Measurements from ENCODE around the gene LMBRD2. TPM values are rescaled to one million over a fixed set of nuclear protein-coding genes. Genes with fewer than 3 reads are reported as not detected.
"Not testable (repeated sequence)": the region's sequence is repeated elsewhere in the genome, so short reads cannot be mapped to it uniquely, and the experiment has no call there.

Gene LMBRD2
- total RNA-seq, 1 experiment from 2014 or later, result 15.2 TPM

DNA sequence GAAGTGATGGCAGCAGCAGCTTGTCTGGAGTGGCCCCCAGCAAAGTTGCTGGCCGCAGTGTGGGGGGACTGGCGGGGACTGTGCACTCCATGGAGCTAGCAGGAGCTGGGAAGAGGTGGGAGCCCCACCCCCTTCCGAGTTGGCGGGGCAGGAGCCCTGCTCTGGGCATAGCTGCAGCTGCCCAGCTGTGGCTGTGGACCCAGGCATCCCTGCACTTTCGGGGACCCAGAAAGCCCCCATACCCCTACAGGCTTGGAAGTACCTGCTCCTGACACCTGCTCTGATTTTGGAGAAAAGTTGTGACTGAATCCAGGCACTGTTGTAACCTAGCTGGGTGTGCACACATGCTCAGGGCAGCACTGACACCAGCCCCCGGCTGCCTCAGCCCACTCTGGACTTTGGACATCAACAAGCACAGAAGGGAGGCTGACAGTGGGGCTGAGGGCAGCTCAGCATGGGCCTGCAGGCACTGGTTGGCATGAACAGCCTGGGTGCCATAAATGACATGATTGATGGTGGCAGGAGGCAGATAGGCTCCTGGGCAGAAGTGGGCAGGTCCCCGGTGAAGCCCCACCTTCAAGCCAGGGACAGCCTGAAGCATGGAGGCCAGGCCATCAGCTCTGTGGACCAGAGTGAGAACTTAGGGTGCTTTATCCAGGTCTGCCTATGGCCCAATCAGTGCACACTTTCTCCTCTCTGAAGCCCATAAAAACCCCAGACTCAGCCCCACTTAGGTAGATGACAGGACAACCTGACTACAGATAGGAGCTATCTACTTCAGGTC is 12.6 kb downstream of the LMBRD2 start:
- POLR2A ChIA-PET, result no interaction called here
- Histone ChIP-seq H3K4me1 (no peaks in the 10 kb centered on the region), H3K36me3 (ENCODE audit: control insufficient read depth, insufficient read depth, low read length) (no peaks in the 10 kb centered on the region; the same call in 1 of the 2 replicates), H3K27me3 (replicated peaks; ENCODE audit: control insufficient read depth, insufficient read depth, low read length) (no peaks in the 10 kb centered on the region), H3K4me3 (ENCODE audit: low read depth, low read length) (no peak overlapping the region), H3K9me3 (no peaks in the 10 kb centered on the region)
- DNase-seq, result no peak
- intact Hi-C loops (cut with micrococcal nuclease; ENCODE audit: unreplicated experiment), result no loop called here
- Mint-ChIP-seq H3K9me3 (ENCODE audit: unreplicated experiment) (no peaks in the 10 kb centered on the region), H3K36me3 (ENCODE audit: insufficient read depth, unreplicated experiment) (peaks cover 16% of the 10 kb centered on the region), H3K27me3 (ENCODE audit: insufficient read depth, unreplicated experiment) (no peaks in the 10 kb centered on the region), H3K4me1 (ENCODE audit: low read depth, unreplicated experiment) (no peaks in the 10 kb centered on the region), H3K4me3 (ENCODE audit: unreplicated experiment) (no peak overlapping the region), H3K27ac (ENCODE audit: unreplicated experiment) (no peak overlapping the region)
- CTCF ChIA-PET, result no interaction called here
- TF ChIP-seq, protein P1, sequence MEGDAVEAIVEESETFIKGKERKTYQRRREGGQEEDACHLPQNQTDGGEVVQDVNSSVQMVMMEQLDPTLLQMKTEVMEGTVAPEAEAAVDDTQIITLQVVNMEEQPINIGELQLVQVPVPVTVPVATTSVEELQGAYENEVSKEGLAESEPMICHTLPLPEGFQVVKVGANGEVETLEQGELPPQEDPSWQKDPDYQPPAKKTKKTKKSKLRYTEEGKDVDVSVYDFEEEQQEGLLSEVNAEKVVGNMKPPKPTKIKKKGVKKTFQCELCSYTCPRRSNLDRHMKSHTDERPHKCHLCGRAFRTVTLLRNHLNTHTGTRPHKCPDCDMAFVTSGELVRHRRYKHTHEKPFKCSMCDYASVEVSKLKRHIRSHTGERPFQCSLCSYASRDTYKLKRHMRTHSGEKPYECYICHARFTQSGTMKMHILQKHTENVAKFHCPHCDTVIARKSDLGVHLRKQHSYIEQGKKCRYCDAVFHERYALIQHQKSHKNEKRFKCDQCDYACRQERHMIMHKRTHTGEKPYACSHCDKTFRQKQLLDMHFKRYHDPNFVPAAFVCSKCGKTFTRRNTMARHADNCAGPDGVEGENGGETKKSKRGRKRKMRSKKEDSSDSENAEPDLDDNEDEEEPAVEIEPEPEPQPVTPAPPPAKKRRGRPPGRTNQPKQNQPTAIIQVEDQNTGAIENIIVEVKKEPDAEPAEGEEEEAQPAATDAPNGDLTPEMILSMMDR (IDR thresholded peaks at IDR 0.05; ENCODE audit: insufficient read depth in 1 of 2, low read depth in 1 of 2, low read length in 1 of 2, severe bottlenecking in 1 of 2, unreplicated experiment in 1 of 2), result no peak
- BruUV-seq (replicated peaks), result no TSS peak

DNA sequence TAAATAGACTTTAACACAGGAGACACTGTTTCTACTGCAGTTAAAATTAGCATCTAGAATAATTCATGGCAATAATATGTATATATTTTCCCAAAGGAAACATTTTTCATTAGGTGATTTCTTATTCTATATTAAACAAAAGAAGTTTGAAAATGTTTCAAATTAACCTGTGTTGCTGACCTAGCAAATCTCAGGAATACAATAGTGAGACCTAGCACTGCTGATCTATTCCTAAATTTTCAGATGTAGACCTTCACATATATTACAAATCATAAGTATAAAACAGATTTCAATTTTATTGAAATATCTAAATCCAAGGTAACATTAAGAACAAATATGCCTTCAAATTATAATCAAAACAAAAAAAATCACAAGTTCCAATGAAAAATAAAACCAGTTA is 15.1 kb downstream of the LMBRD2 start:
- CTCF ChIA-PET, result no interaction called here
- H3K4me3 ChIP-seq (ENCODE audit: low read depth, low read length), result no peak overlapping the region
- no peaks in the 10 kb centered on the region; the same call in 1 of the 2 replicates for H3K36me3 ChIP-seq (ENCODE audit: control insufficient read depth, insufficient read depth, low read length)
- no peaks in the 10 kb centered on the region for H3K4me1 ChIP-seq
- Mint-ChIP-seq H3K4me1 (ENCODE audit: low read depth, unreplicated experiment) (no peaks in the 10 kb centered on the region), H3K27me3 (ENCODE audit: insufficient read depth, unreplicated experiment) (no peaks in the 10 kb centered on the region), H3K36me3 (ENCODE audit: insufficient read depth, unreplicated experiment) (peaks cover 16% of the 10 kb centered on the region), H3K4me3 (ENCODE audit: unreplicated experiment) (no peak overlapping the region), H3K9me3 (ENCODE audit: unreplicated experiment) (no peaks in the 10 kb centered on the region), H3K27ac (ENCODE audit: unreplicated experiment) (no peak overlapping the region)
- TF ChIP-seq, protein P1 (IDR thresholded peaks at IDR 0.05; ENCODE audit: insufficient read depth in 1 of 2, low read depth in 1 of 2, low read length in 1 of 2, severe bottlenecking in 1 of 2, unreplicated experiment in 1 of 2), result no peak
- no peaks in the 10 kb centered on the region for H3K9me3 ChIP-seq
- no peak for DNase-seq
- intact Hi-C loops (cut with micrococcal nuclease; ENCODE audit: unreplicated experiment), result no loop called here
- no TSS peak for BruUV-seq (replicated peaks)
- no peaks in the 10 kb centered on the region for H3K27me3 ChIP-seq (replicated peaks; ENCODE audit: control insufficient read depth, insufficient read depth, low read length)
- POLR2A ChIA-PET, result no interaction called here

DNA sequence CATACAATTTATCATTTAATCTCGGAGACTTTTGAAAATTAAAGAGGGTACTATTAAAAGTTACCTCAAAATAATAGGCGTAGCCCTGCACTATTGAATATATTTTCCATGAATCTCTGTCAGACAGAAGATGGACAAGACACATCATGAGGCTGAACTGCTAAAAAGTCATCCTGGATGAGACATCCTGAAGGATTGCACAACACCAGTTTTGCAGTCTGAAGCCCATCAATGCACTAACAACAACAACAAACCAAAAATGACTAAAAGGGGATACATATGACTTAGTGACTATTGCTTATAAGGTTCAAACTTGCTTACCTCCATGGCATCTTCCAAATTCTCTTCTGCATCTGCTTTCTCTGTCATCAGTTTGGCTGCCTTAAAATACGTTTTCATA is 15.7 kb downstream of the LMBRD2 start:
- no TSS peak for BruUV-seq (replicated peaks)
- POLR2A ChIA-PET, result no interaction called here
- H3K27me3 Mint-ChIP-seq (ENCODE audit: insufficient read depth, unreplicated experiment), result no peaks in the 10 kb centered on the region
- intact Hi-C loops (cut with micrococcal nuclease; ENCODE audit: unreplicated experiment), result no loop called here
- peaks cover 16% of the 10 kb centered on the region for H3K36me3 Mint-ChIP-seq (ENCODE audit: insufficient read depth, unreplicated experiment)
- TF ChIP-seq, protein P1 (IDR thresholded peaks at IDR 0.05; ENCODE audit: insufficient read depth in 1 of 2, low read depth in 1 of 2, low read length in 1 of 2, severe bottlenecking in 1 of 2, unreplicated experiment in 1 of 2), result no peak
- Histone ChIP-seq H3K27me3 (replicated peaks; ENCODE audit: control insufficient read depth, insufficient read depth, low read length) (no peaks in the 10 kb centered on the region), H3K4me1 (no peaks in the 10 kb centered on the region), H3K4me3 (ENCODE audit: low read depth, low read length) (no peak overlapping the region), H3K9me3 (no peaks in the 10 kb centered on the region), H3K36me3 (ENCODE audit: control insufficient read depth, insufficient read depth, low read length) (no peaks in the 10 kb centered on the region; the same call in 1 of the 2 replicates)
- no peaks in the 10 kb centered on the region for H3K4me1 Mint-ChIP-seq (ENCODE audit: low read depth, unreplicated experiment)
- no peaks in the 10 kb centered on the region for H3K9me3 Mint-ChIP-seq (ENCODE audit: unreplicated experiment)
- CTCF ChIA-PET, result no interaction called here
- no peak overlapping the region for H3K4me3 Mint-ChIP-seq (ENCODE audit: unreplicated experiment)
- no peak overlapping the region for H3K27ac Mint-ChIP-seq (ENCODE audit: unreplicated experiment)
- DNase-seq, result no peak

DNA sequence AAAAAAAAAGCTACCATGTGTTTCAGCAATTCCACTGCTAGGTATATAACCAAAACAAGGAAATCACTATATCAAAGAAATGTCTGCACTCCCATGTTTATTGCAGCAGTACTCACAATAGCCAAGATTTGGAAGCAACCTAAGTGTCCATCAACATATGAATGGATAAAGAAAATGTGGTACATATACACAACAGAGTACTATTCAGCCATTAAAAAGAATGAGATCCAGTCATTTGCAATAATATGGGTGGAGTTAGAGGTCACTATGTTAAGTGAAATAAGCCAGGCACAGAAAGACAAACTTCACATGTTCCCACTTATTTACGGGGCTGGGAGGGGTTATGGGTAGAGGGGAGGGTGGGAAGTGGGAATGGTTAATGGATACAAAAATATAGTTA is 18.7 kb downstream of the LMBRD2 start:
- H3K27me3 ChIP-seq (replicated peaks; ENCODE audit: control insufficient read depth, insufficient read depth, low read length); H3K4me3 Mint-ChIP-seq (ENCODE audit: unreplicated experiment); H3K27ac Mint-ChIP-seq (ENCODE audit: unreplicated experiment); CTCF ChIA-PET; H3K27me3 Mint-ChIP-seq (ENCODE audit: insufficient read depth, unreplicated experiment); H3K36me3 ChIP-seq (ENCODE audit: control insufficient read depth, insufficient read depth, low read length); H3K4me3 ChIP-seq (ENCODE audit: low read depth, low read length); DNase-seq; H3K9me3 ChIP-seq; H3K36me3 Mint-ChIP-seq (ENCODE audit: insufficient read depth, unreplicated experiment); H3K4me1 Mint-ChIP-seq (ENCODE audit: low read depth, unreplicated experiment); BruUV-seq (replicated peaks); H3K4me1 ChIP-seq; POLR2A ChIA-PET; intact Hi-C loops (cut with micrococcal nuclease; ENCODE audit: unreplicated experiment): not testable (repeated sequence)
- peaks cover 12% of the 10 kb centered on the region for H3K9me3 Mint-ChIP-seq (ENCODE audit: unreplicated experiment)

DNA sequence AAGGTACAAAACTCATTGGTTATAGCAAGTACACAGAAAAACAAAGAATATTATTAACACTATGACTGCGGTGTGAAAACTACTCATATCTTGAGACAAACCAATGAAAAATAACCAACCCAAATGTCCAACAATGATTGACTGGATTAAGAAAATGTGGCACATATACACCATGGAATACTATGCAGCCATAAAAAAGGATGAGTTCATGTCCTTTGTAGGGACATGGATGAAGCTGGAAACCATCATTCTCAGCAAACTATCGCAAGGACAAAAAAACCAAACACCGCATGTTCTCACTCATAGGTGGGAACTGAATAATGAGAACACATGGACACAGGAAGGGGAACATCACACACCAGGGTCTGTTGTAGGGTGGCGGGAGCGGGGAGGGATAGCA is 22.0 kb downstream of the LMBRD2 start:
- CTCF ChIA-PET; H3K4me3 Mint-ChIP-seq (ENCODE audit: unreplicated experiment); BruUV-seq (replicated peaks); H3K36me3 ChIP-seq (ENCODE audit: control insufficient read depth, insufficient read depth, low read length); H3K27me3 ChIP-seq (replicated peaks; ENCODE audit: control insufficient read depth, insufficient read depth, low read length); H3K36me3 Mint-ChIP-seq (ENCODE audit: insufficient read depth, unreplicated experiment); POLR2A ChIA-PET; intact Hi-C loops (cut with micrococcal nuclease; ENCODE audit: unreplicated experiment); DNase-seq; H3K9me3 ChIP-seq; H3K27ac Mint-ChIP-seq (ENCODE audit: unreplicated experiment); H3K27me3 Mint-ChIP-seq (ENCODE audit: insufficient read depth, unreplicated experiment); H3K4me3 ChIP-seq (ENCODE audit: low read depth, low read length): not testable (repeated sequence)
- Mint-ChIP-seq H3K9me3 (ENCODE audit: unreplicated experiment) (peaks cover 12% of the 10 kb centered on the region), H3K4me1 (ENCODE audit: low read depth, unreplicated experiment) (peaks cover 11% of the 10 kb centered on the region)
- H3K4me1 ChIP-seq, result peaks cover 23% of the 10 kb centered on the region

Data from Caco-2 (cell line).